ENCODE measurements around the gene SMYD3.

- TF ChIP-seq CTCF (IDR thresholded peaks at IDR 0.05) = no peak
- no peak for TF ChIP-seq EZH2 (IDR thresholded peaks at IDR 0.05; ENCODE audit: borderline replicate concordance, insufficient read depth, low read depth, low read length, poor library complexity, severe bottlenecking)
Measured at GRCh38 chr1:246459221-246459620, 47.9 kb downstream of the SMYD3 start.
